HG03520 (cell line): ENCODE data around the gene TOP3A.

Experiments used
- ATAC-seq: cut with Tn5 transposase; IDR thresholded peaks from one replicate; pipeline ENCODE4 v1.9.1; 2021; ENCODE audit warnings: mild to moderate bottlenecking, moderate library complexity; ENCODE audit not compliant: unreplicated experiment

TOP3A gene

DNA sequence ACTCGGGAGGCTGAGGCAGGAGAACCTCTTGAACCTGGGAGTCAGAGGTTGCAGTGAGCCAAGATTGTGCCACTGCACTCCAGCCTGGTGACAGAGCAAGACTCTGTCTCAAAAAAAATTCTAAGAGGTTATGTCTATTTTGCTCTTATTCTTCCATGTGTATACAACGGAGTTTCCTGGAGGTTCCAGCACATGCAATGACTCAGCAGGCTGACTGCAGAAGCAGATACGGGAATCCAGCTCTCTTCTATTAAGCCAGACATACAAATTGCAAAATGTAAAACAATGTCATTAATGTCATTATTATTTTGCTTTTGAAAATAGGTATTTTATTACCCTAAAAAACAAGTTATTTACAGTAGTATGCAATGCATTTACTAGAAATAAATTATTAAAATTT lies 35.9 kb downstream of the TOP3A start:
- ATAC-seq: no peak

DNA sequence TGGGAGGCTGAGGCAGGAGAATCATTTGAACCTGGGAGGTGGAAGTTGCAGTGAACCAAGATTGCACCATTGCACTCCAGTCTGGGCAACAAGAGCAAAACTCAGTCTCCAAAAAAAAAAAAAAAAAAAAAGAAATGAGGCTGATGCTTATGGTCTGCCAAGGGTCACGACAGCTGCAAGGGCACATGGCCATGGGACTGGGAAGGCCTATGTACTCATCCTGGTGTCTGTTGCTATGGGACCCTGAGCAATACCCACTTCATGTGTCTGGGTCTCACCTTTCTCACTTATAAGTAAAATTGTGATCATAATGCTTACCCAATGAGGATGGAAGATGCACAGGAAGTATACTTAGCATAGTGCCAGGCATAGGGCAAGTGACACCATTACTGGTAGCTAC lies 37.7 kb downstream of the TOP3A start:
- no peak for ATAC-seq

DNA sequence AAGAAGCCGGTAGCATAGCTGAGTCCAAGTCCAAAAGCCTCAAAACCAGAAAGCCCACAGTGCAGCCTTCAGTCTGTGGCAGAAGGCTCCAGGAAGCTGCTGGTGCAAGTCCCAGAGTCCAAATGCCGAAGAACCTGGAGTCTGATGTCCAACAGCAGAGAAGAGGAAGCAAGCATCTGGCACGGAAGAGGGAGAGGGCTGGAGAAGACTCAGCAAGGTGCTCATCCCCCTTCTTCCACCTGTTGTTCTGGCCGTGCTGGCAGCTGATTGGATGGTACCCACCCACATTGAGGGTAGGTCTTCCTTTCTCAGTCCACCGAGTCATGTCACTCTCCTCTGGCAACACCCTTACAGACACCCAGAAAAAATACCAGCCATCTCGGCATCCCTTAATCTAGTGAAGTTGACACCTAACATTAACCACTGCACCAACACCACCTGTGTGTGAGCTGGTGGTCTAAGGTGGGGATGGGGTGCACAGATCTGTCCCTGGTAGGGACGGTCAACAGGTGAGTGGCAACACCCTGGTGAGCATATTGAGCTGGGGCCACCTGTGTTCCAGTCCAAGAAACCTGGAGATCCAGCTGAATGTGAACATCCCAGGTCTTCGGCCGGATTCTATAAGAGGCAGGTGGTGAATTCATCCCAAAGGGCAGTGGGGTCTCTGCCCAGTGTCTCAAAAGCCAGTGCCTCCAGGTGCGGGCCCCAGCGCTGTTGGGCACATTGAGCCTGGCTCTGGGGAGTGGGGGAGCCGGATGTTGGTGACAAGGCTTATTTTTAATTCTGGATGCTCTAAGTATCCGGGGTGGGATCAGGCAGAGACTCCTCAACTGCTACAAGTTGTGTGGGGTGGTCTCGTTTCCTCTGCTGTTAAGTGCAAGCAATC lies 44.5 kb downstream of the TOP3A start:
- no peak for ATAC-seq

DNA sequence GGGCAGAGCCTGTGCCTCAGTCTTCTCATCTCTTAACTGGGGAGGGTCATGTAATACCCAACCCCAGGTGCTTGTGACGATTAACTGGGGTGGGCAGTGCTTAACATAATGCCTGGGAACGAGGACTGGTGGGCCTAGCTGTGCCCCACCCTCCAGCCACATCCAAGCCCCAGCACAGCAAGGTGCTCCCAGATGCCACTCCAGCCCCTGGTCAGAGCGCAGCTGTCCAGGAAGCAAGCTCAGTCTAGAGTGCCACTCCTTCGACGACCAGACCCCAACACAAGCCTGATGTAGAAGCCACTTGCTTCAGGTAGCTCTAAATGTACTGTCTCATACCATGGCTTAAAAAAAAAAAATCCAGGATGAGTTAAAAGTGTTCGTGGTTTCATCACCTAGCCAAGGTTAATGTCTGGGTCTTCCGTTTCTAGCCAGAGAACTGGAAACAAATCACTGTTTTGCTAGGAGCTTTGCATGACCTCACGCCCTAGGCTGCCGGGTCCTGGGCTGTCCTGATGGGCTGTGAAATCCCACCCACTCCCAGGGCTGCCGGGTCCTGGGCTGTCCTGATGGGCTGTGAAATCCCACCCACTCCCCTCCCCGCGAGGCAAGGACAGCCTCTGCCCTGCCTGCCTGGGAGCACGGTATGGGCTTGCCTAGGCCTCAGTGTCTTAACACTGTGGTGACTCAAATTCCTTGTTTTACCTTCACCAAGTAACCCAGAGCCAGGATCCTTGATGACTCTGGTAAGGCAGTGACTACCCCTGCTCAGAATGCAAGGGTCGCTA lies 46.7 kb downstream of the TOP3A start:
- no peak for ATAC-seq

DNA sequence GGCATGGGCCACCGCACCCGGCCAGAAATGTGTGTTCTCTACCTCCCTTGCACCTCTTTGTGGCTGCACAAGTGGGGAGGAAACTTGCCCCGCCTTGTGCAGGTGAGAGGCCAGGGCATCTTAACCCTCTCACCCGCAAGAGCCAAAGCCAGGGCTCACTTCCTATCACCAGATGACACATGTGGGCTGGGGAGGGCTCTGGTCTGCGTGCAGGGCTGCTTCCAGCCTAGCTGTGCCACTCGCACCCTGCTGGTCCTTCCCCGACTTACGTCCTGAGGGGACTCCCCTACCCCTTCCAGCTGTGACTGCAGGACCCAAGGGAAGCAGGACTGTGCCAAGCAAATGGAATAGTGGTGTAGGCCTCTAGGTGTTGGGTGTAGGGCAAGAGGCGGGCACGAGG lies 47.4 kb downstream of the TOP3A start:
- ATAC-seq: no peak

DNA sequence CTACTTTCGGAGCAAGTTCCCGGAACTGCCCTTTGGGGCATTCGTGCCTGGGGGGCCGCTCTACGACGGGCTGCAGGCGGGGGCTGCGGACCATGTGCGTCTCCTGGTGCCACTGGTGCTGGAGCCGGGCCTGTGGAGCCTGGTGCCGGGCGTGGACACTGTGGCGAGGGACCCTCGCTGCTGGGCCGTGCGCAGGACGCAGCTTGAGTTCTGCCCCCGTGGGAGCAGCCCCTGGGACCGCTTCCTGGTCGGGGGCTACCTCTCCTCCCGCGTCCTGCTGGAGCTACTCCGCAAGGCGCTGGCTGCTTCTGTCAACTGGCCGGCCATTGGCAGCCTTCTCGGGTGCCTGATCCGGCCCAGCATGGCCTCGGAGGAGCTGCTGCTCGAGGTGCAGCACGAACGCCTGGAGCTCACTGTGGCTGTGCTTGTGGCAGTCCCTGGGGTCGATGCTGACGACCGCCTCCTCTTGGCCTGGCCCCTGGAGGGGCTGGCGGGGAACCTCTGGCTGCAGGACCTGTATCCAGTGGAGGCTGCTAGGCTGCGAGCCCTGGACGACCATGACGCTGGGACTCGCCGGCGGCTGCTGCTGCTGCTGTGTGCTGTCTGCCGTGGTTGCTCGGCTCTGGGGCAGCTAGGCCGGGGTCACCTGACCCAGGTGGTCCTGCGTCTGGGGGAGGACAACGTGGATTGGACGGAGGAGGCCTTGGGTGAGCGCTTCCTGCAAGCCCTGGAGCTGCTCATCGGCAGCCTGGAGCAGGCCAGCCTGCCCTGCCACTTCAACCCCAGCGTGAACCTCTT lies 50.7 kb downstream of the TOP3A start:
- no peak for ATAC-seq

DNA sequence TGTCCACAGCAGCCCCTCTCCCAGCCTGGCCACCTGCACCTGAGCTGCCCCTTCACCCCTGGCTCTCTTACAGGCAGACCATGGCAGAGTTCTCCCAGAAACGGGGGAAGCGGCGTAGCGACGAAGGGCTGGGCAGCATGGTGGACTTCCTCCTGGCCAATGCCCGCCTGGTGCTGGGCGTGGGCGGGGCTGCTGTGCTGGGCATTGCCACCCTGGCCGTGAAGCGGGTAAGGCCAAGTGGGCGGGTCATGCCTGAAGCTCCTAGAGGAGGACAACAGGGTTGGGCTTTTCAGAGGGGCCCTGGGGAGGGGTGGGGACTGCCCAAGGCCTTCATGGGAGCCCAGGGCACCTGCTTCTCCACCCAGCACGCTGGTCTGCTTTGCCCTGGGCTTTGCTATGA lies 52.2 kb downstream of the TOP3A start:
- no peak for ATAC-seq

DNA sequence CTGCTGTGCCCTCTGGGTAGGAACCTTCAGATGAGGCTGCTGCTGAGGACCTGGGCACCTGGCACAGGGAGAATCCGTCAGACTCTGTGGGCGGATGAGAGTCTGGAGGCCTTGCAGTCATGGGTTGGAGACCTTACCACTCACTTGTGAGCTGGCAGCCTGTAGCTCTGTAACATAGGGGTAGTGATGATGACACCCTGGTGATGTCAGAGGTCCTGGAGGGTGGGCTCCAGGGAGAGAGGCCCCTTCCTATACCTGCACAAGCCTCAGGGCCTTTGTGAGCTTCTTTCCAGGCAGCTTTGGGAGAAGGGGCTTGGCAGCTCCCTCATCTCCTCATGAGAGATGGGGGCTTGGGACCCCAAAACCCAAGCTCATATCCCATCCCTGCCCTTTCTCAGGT lies 52.7 kb downstream of the TOP3A start:
- ATAC-seq: no peak

DNA sequence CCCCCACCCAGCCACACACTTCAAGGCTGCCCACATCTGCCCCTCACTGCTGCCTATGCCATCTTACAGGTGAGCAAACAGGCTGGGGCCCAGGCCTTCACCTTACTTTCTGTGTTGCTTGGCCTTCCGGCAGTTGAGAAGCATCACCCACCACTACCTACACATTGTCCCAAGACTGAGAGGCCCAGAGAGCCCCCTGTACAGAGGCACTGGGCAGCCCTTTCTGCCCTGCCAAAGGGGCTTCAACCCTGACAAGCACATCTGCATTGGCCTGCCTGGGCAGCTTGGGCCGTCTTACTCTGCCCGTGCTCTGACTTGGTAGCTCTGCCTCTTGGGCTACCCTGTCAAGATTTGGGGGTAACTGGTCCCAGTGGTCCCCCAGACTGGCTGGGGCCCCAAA lies 53.1 kb downstream of the TOP3A start:
- ATAC-seq: no peak

DNA sequence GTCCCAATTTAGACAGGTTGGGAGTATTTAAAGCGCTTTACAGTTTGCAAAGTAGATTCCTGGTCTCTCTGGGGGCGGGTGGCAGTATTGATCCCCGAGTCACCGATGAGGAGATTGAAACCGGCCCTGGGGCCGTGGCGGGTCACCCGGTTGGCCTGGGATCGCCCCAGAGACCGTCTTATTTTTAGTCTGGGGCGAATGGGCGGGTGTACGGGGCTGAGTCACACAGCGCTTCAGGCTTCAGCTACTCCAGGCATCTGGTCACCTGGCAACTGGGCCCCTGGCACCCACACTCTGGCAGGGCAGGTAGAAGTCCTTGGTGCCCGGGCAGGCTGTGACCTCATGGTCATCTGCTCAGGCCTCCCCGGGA lies 53.7 kb downstream of the TOP3A start:
- ATAC-seq: no peak

DNA sequence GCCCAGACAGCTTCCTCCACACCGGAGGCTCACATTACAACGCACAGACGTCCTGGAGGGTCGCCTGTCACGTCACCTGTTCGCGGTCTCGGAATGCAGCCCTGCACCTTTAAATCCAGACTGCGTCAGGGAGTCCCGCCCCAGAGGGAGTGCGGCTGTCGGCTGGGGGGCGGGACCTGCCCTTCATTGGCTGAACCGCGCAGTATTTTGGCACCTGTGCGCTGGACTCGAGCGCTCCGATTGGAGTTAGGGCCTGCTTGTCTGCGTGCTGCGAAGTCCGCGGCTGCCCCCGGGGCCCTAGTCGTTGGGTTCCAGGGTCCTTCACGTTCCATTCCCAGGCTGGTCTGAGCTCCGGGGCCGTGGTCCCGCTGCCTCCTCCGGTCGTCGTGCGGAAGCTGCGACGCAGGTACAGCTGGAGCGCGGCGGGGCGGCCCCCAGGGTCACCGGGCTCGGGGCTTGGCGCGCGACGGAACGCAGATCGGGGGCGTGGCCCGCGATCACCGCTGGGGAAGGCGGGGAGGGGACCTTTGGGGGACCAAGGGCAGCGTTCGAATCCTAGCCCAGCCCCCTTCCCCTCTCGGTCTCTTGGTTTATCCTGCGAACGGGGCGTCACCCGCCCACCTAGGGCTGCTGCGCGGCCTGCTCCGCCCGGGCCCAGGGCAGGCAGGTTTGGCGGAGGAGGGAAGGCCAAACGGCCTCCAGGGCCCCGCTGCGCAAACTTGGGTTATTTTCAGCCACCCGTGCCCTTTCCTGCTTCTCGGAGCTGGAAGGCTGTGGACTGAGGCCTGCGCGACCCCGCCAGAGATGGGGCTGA lies 54.3 kb downstream of the TOP3A start, which contains the start of gene MIEF2:
MIEF2 (plus strand) TSS at position 331 of the 814 bp plus-strand sequence. CDS start 2,059 bp downstream, outside the sequence.
- ATAC-seq: peak; percentile 69

DNA sequence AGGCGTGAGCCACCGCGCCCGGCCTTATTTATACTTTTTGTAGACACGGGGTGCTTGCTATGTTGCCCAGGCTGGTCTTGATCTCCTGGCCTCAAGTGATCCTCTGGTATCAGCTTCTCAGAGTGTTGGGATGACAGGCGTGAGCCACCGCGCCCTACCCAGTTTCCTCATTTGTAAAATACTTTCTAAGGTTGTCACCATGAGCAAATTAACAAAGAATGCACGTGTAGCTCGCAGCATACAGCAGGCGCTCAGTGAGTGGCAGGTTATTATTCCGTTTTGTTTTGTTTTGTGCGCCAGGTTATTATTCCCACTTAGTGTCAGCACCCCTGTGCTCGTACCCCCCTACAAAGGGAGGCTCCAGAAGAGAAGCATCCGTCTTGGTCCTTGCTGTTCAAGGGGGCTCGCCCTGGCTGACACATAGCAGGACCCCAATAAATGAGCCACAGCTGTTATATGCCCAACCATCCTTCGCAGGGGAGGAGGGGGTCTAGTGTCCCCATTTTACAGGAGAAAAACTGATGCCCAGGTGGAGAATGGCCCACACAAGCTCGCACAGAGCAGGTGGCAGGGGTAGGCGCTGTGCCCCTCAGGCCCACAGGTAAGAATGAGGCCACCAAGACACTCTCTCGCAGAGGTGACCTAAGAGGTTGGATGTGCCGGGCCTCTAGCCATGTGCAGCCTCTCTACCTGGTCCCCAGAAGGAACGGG lies 55.0 kb downstream of the TOP3A start:
- no peak for ATAC-seq

DNA sequence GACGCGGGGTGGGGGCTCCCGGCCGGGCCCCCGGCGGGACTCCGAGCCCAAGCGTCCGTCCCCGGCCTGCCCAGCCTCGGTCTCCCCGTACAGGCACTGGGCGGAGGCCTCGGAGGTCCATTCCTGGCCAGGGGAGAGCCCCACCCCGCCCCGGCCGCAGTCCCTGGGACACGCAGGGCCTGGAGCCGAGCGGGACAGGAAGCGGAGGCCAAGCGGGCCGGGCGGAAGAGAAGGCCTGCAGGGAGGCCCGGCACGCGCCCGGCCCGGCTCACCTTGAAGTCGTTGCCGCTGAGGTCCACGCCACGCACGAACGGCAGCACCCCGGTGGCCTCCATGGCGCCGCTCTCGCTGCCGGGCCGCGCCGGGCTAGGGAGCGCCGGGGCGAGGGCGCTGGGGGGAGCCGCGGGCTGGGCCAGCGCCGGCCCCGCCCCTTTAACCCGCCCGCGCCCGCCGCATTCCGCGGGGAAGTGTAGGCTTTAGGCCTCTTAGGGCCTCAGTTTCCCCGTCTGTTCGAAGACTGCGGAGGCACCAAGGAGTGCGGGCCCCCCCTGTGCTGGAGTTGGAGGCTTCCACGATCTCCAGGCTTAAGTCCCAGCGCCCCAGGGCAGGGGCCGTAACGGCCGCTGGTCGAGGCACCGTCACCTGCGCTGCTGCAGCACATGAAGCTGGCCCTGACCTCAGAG lies 56.3 kb downstream of the TOP3A start, which contains the start of gene FLII:
FLII (minus strand) TSS at position 383 of the 683 bp plus-strand sequence; CDS start at position 335, 48 bp downstream.
- no peak for ATAC-seq

DNA sequence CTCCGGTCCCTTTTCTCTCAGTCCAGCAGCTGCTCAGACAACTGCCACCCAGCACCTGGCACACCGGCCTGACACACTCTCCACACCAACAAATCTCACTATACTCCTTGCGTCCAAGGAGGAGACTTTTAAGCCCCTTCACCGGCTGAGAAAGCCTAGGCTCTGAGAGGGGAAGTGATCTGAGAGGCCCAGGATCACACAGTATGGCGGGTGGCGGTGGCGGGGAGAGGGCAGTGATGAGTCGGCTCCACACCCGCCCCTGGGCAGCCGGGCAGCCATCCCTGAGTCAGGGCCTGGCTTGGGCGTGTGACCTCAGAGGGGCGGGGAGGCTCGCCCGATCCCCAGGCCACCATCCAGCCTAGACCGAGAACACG lies 56.8 kb downstream of the TOP3A start:
- ATAC-seq: no peak

DNA sequence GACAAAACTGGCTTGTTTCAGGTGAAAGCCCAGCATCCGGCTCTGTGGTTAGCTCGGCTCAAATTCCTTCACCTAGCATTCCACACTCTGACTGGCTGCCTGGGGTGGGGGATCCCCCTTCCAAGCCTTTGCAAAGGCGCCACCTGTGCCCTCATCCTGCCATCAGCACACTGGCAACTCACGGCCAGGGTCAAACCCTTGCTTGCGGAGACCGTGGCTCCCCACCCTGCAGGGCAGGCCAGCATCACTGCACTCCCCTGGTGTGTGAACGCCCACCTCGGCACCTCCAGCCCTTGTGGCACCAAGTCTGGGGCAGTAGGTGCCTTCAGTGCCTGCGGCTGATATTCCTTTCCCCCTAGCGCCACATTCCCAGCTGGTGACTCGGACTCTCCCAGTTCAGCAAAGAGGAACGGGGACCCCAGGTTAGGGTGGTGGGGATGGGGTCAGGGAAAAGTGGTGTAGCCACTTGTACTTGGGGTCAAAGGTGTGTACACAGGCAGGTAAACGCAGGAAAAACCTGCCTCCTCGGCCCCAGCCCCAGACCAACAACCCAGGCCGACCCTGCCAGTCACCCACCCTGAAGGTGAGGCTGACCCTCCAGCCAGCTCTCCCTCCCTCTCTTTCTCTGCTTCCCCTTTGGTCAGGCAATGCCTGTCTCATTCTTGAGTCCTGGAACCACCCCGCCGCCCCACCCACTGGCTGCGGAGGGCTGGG lies 57.4 kb downstream of the TOP3A start:
- no peak for ATAC-seq

DNA sequence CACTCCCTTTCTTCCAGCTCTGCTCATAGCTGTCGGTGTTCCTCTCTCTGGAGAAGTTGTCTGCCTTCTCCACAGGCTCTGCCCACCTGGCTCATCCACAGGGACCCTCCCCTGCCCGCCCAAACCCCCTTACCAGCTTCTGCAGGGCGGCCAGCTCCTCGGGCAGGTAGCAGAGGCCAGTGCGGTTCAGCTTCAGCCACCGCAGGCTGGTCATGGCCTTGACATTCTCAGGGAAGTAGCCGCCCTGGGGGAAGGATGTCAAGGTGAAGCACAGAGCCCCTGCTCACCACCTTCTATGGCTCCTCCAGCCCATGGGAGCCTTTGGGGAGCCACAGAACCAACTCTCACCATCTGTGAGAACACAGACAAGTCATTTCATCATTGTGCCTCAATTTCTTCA lies 58.0 kb downstream of the TOP3A start:
- no peak for ATAC-seq

DNA sequence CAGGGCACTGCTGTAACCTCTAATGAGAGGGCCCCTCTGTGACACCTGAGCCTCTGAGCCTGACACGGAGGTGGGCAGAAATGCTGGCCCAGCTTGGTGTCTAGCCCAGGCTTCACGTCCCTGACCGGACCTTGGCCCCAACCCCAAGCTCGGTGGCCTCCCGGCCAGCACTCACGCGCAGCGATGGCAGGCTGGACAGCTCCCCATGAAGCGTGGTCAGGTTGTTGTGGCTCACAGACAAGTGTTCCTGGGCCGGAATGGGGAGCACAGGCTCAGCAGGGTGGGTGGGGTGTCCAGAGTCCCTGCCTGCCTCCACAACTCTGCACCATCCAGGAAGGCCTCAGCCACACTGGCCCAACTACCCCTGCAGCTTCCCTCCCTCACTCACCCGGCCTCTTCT lies 58.4 kb downstream of the TOP3A start:
- ATAC-seq: no peak

DNA sequence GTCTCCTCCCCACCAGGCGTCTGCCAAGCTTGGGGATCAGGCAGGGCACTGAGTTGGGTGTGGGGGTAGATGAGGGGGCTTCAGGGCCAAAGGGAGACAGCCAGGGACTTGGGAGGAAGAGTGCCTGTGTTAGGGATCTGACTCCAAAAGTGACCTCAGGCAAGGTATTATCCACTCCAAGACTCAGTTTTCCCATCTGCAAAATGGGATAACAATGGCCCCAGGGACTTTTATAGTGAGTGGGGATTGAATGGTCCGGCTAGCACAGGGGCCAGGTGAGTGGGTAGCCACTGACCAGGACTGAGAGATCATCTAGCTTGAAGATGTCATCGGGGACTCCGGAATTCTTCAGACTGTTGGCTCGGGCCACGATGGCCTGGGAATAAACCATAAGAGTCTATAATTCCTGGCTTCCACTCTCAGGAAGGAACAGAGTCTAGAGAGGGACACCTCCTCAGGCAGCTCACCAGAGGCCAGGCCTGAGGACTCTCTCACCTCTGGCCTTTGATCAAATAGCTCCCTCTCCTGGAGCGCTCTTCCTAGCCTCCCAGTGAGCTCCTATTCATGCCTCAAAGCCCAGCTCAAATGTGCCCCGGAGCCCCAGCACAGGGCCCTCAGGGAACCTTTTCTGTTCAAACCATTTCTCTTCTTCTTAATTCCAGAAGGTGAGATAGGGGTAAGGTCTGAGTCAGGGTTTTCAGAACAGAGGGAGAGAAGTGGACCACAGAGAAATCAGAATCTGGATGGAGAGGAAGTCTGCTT lies 59.7 kb downstream of the TOP3A start:
- ATAC-seq: no peak
